Astrocyte (in vitro differentiated cells and primary cell): ENCODE data around the gene ATXN7L3.
"Not testable (repeated sequence)": the region's sequence is repeated elsewhere in the genome, so short reads cannot be mapped to it uniquely, and the experiment has no call there.

Experiments used
- CTCF ChIP-seq: IDR thresholded peaks from 2 replicates; pipeline ENCODE4 v1.5.1; 2011; ENCODE audit warnings: low read depth, mild to moderate bottlenecking, inconsistent platforms, low read length, moderate library complexity; ENCODE audit not compliant: insufficient read depth
- EZH2 ChIP-seq: IDR thresholded peaks from 2 replicates; pipeline ENCODE4 v1.6.1; 2012; ENCODE audit warnings: mild to moderate bottlenecking, low read length, inconsistent platforms; ENCODE audit not compliant: insufficient read depth

GRCh38 chr17:44149066-44149465 is 50.6 kb downstream of the ATXN7L3 start:
- TF ChIP-seq CTCF, EZH2: not testable (repeated sequence)
